ENCODE data around the gene UNC13D. TPM values are rescaled to one million over a fixed set of nuclear protein-coding genes. Genes with fewer than 3 reads are reported as not detected.

Gene UNC13D
- total and polyA plus RNA-seq, 9 of the 15 experiments (the other 6 are each of a cell fraction or from before 2014, with no cell fraction given), result 0.86 to 244 (median 69.2) TPM

GRCh38 chr17:75855310-75856061 lies 11.3 kb upstream of the UNC13D start, which contains the start of gene WBP2 (continued):
- TF ChIP-seq TSHZ1 (CRISPR knock-in tag; IDR thresholded peaks at IDR 0.05), result no peak
- TF ChIP-seq MAFG (tag; conservative IDR thresholded peaks at IDR 0.05), result no peak
- peak; percentile 98 for TF ChIP-seq POLR2A (conservative IDR thresholded peaks at IDR 0.05)
- no peak for TF ChIP-seq GTF2B (IDR thresholded peaks at IDR 0.05; ENCODE audit: extremely low read depth, insufficient read length)
- TF ChIP-seq TRIM28 (IDR thresholded peaks at IDR 0.05), result peak; percentile 23; the same call in 1 of the 2 replicates
- TF ChIP-seq ZNF197 (CRISPR knock-in tag; IDR thresholded peaks at IDR 0.05; ENCODE audit: low read depth), result peak; percentile 93; the same call in 1 of the 2 replicates
- no peak for TF ChIP-seq SNIP1 (IDR thresholded peaks at IDR 0.05; ENCODE audit: low read depth)
- TF ChIP-seq ARID1B (IDR thresholded peaks at IDR 0.05), result no peak
- TF ChIP-seq ZNF174 (CRISPR knock-in tag; IDR thresholded peaks at IDR 0.05), result no peak
- TF ChIP-seq YY1 (IDR thresholded peaks at IDR 0.05; ENCODE audit: borderline replicate concordance in 1 of 3, control insufficient read depth in 1 of 3, extremely low read depth in 1 of 3, insufficient read depth in 3 of 3, insufficient read length in 1 of 3, insufficient replicate concordance in 2 of 3, low read depth in 1 of 3, low read length in 2 of 3), result peak in 2 of 3 experiments; percentile 20 to 83
- 0 out of 2 replicates have a peak, but pooled peaks have one; percentile 43 for TF ChIP-seq HMGXB4 (CRISPR knock-in tag; IDR thresholded peaks at IDR 0.05)
- no peak for TF ChIP-seq ZNF75A (CRISPR knock-in tag; IDR thresholded peaks at IDR 0.05)
